GM12874 (cell line): Measurements from ENCODE around the gene SLC44A4.

Experiments
- TF ChIP-seq, protein P1 (sequence below): IDR thresholded peaks from 2 replicates; pipeline ENCODE4 v1.5.1; 2011; ENCODE audit warnings: low read depth, mild to moderate bottlenecking, control low read depth, low read length, moderate library complexity; ENCODE audit not compliant: insufficient read depth

The SLC44A4 gene

DNA sequence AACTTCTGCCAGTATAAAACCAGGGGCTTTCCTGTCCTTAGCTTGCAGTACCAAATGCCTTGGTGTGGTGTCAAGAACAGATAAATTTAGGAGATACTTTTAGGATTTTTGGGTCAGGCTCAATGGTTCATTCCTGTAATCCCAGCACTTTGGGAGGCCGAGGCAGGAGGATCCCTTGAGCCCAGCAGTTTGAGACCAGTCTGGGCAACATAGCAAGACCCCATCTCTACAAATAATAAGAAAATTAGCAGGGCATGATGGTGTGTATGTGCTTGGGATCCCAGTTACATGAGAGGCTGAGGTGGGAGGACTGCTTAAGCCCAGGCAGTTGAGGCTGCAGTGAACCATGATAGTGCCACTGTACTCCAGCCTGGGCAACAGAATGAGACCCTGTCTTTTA, 26.2 kb upstream of the SLC44A4 start:
- TF ChIP-seq, protein P1, sequence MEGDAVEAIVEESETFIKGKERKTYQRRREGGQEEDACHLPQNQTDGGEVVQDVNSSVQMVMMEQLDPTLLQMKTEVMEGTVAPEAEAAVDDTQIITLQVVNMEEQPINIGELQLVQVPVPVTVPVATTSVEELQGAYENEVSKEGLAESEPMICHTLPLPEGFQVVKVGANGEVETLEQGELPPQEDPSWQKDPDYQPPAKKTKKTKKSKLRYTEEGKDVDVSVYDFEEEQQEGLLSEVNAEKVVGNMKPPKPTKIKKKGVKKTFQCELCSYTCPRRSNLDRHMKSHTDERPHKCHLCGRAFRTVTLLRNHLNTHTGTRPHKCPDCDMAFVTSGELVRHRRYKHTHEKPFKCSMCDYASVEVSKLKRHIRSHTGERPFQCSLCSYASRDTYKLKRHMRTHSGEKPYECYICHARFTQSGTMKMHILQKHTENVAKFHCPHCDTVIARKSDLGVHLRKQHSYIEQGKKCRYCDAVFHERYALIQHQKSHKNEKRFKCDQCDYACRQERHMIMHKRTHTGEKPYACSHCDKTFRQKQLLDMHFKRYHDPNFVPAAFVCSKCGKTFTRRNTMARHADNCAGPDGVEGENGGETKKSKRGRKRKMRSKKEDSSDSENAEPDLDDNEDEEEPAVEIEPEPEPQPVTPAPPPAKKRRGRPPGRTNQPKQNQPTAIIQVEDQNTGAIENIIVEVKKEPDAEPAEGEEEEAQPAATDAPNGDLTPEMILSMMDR = no peak

- TF ChIP-seq, protein P1 = no peak
Measured at GRCh38 chr6:31903957-31904356, 25.2 kb upstream of the SLC44A4 start.

DNA sequence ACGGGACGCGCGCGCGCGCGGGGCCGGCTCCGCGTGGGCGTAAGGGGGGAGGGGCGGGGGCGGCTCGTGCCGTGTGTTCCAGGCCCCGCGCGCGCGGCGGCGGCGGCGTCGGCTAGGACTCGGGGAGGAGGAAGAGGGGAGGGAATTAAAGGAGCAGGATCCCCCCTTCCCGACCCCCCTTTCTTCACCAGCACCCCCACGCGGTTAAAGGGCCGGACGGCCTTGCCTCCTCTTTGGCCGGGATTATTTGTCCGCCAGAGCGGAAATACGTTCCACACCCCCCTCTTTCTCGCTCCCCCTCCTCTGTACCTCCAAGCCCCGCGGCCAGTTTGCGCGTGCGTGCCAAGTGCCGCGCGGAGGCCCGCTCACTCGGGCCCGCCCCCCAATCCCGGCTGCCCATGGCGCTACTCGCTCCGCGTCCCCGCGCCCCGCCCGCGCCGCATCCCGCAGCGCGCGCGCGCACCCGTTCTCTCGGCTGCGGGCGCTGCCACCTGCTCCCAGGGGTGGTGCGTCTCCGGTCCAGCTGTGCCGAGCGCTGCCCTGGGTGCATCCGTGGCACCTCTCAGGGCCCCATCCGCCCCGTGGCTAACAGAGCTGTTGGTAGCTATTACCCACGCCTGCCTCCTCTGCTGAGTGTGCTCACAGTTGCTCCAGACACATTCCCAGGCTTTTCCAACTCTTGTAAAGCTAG, 23.3 kb upstream of the SLC44A4 start, which contains the start of gene ZBTB12:
Gene ZBTB12 (minus strand): TSS at position 134 of the 691 bp plus-strand sequence. CDS start 781 bp downstream, outside the sequence.
- TF ChIP-seq, protein P1 = no peak

DNA sequence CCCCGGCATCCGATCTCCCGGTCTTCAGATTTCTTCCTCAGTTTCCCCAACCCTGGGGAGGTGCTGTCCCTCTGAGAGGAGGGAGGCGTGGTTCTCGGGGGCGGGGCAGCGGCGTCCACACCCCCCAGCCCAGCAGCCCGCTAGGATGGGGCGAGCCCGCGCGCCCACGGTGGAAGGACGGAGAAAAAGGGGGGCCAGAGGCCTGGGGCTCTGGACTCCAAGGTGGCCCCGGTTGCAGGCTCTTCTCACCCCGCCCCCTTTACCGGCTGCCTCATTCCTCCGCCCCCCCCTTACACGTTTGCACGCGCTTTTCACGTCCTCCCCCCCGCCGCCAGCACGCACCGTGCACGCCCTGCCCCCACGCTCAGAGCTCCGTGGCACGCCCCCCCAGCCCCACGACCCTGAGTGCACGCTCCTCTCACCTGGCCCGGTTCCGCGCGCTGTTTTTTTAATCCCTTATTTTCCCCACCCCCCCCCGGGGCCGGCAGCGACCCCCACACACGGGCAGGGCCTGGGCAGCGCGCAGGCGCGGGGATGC, 22.7 kb upstream of the SLC44A4 start:
- TF ChIP-seq, protein P1 = no peak

- TF ChIP-seq, protein P1 = no peak
Measured at GRCh38 chr6:31900917-31901414, 22.2 kb upstream of the SLC44A4 start.

- TF ChIP-seq, protein P1 = no peak
Measured at GRCh38 chr6:31899882-31900722, 21.3 kb upstream of the SLC44A4 start.

- TF ChIP-seq, protein P1 = no peak
Measured at GRCh38 chr6:31899215-31899614, 20.4 kb upstream of the SLC44A4 start.
